GM18502 (cell line): ENCODE results near the gene SLCO2A1.

ENCODE experiments used
- ATAC-seq: cut with Tn5 transposase; IDR thresholded peaks from one replicate; pipeline ENCODE4 v1.9.1; 2021; ENCODE audit warnings: mild to moderate bottlenecking; ENCODE audit not compliant: unreplicated experiment, poor library complexity

Gene SLCO2A1

GRCh38 chr3:134004841-134005240 lies 24.9 kb downstream of the SLCO2A1 start:
- ATAC-seq, result no peak

- ATAC-seq, result no peak
Measured at GRCh38 chr3:134003066-134003465, 26.7 kb downstream of the SLCO2A1 start.

- no peak for ATAC-seq
Measured at GRCh38 chr3:134002306-134002705, 27.4 kb downstream of the SLCO2A1 start.

- ATAC-seq, result no peak
Measured at GRCh38 chr3:134001251-134001650, 28.5 kb downstream of the SLCO2A1 start.

GRCh38 chr3:133999891-134000685 lies 29.6 kb downstream of the SLCO2A1 start:
- no peak for ATAC-seq

- ATAC-seq, result no peak
Measured at GRCh38 chr3:133998691-133999241, 31.0 kb downstream of the SLCO2A1 start.

- ATAC-seq, result no peak
Measured at GRCh38 chr3:133997871-133998635, 31.7 kb downstream of the SLCO2A1 start.

GRCh38 chr3:133996996-133997395 lies 32.7 kb downstream of the SLCO2A1 start:
- ATAC-seq, result no peak

GRCh38 chr3:133996251-133996661 lies 33.5 kb downstream of the SLCO2A1 start:
- ATAC-seq, result no peak

GRCh38 chr3:133995264-133995663 lies 34.5 kb downstream of the SLCO2A1 start:
- no peak for ATAC-seq

- ATAC-seq, result no peak
Measured at GRCh38 chr3:133994166-133994890, 35.4 kb downstream of the SLCO2A1 start.

- no peak for ATAC-seq
Measured at GRCh38 chr3:133992951-133993620, 36.6 kb downstream of the SLCO2A1 start.

GRCh38 chr3:133992381-133992780 lies 37.3 kb downstream of the SLCO2A1 start:
- ATAC-seq, result no peak

- ATAC-seq, result no peak
Measured at GRCh38 chr3:133991637-133992036, 38.1 kb downstream of the SLCO2A1 start.

- ATAC-seq, result no peak
Measured at GRCh38 chr3:133991209-133991608, 38.5 kb downstream of the SLCO2A1 start.

GRCh38 chr3:133989936-133990702 lies 39.6 kb downstream of the SLCO2A1 start:
- no peak for ATAC-seq

- no peak for ATAC-seq
Measured at GRCh38 chr3:133988631-133989161, 41.0 kb downstream of the SLCO2A1 start.

- ATAC-seq, result no peak
Measured at GRCh38 chr3:133987948-133988484, 41.7 kb downstream of the SLCO2A1 start.

- ATAC-seq, result no peak
Measured at GRCh38 chr3:133987136-133987535, 42.6 kb downstream of the SLCO2A1 start.
